ENCODE measurements around the gene MYCN.
"Not testable (repeated sequence)": the region's sequence is repeated elsewhere in the genome, so short reads cannot be mapped to it uniquely, and the experiment has no call there.

Gene MYCN

GRCh38 chr2:15957881-15958713, 17.7 kb downstream of the MYCN start:
- DNase-seq (ENCODE audit: low read depth in 2 of 2), result no peak

GRCh38 chr2:15959331-15960153, 19.2 kb downstream of the MYCN start:
- no peak for DNase-seq (ENCODE audit: low read depth in 2 of 2)

- not testable (repeated sequence) for DNase-seq (ENCODE audit: low read depth in 2 of 2)
Measured at GRCh38 chr2:15960154-15960520, 19.8 kb downstream of the MYCN start.

GRCh38 chr2:15963109-15963976, 23.0 kb downstream of the MYCN start:
- DNase-seq (ENCODE audit: low read depth in 2 of 2), result not testable (repeated sequence)

- no peak for DNase-seq (ENCODE audit: low read depth in 2 of 2)
Measured at GRCh38 chr2:15963977-15964670, 23.8 kb downstream of the MYCN start.

GRCh38 chr2:15964936-15965563, 24.7 kb downstream of the MYCN start:
- DNase-seq (ENCODE audit: low read depth in 2 of 2), result no peak

GRCh38 chr2:15965564-15966019, 25.2 kb downstream of the MYCN start:
- peak; percentile 27 to 45 for DNase-seq (ENCODE audit: low read depth in 2 of 2)

GRCh38 chr2:15967415-15968279, 27.3 kb downstream of the MYCN start:
- no peak for DNase-seq (ENCODE audit: low read depth in 2 of 2)

- DNase-seq (ENCODE audit: low read depth in 2 of 2), result peak in 1 of 2 experiments; percentile 50
Measured at GRCh38 chr2:15968280-15969178, 28.2 kb downstream of the MYCN start.

- DNase-seq (ENCODE audit: low read depth in 2 of 2), result no peak
Measured at GRCh38 chr2:15969214-15969613, 28.9 kb downstream of the MYCN start.

- no peak for DNase-seq (ENCODE audit: low read depth in 2 of 2)
Measured at GRCh38 chr2:15970701-15971100, 30.4 kb downstream of the MYCN start.

GRCh38 chr2:15971351-15971750, 31.0 kb downstream of the MYCN start:
- no peak for DNase-seq (ENCODE audit: low read depth in 2 of 2)

- DNase-seq (ENCODE audit: low read depth in 2 of 2), result no peak
Measured at GRCh38 chr2:15971831-15972522, 31.6 kb downstream of the MYCN start.

- DNase-seq (ENCODE audit: low read depth in 2 of 2), result no peak
Measured at GRCh38 chr2:15973481-15974401, 33.4 kb downstream of the MYCN start.

GRCh38 chr2:15974565-15975260, 34.4 kb downstream of the MYCN start:
- DNase-seq (ENCODE audit: low read depth in 2 of 2), result no peak

- no peak for DNase-seq (ENCODE audit: low read depth in 2 of 2)
Measured at GRCh38 chr2:15975261-15975600, 34.9 kb downstream of the MYCN start.

- no peak for DNase-seq (ENCODE audit: low read depth in 2 of 2)
Measured at GRCh38 chr2:15975676-15976075, 35.3 kb downstream of the MYCN start.

All from stimulated activated CD4-positive, alpha-beta T cell treated with anti-CD3 and anti-CD28 coated beads, Interleukin-12 subunit alpha, Interleukin-12 subunit beta, amount 100 ng/mL, for 24 hours (primary cell).